ENCODE results near the gene ANGPTL1. TPM values are rescaled to one million over a fixed set of nuclear protein-coding genes. Genes with fewer than 3 reads are reported as not detected.

ANGPTL1 gene
- total and polyA plus RNA-seq, 2 experiments from 2014 or later = 3.5 to 3.6 TPM

- WGBS, 2 experiments (ENCODE audit: low coverage in 1 of 2, low lambda C conversion rate in 2 of 2, missing lambda C conversion rate in 2 of 2) = 94 to 100% methylated on average over 1 of the region's 1 CpG
- no peak overlapping the region for H3K4me2 ChIP-seq (ENCODE audit: unreplicated experiment)
- H4K20me1 ChIP-seq (ENCODE audit: insufficient read depth) = no peaks in the 10 kb centered on the region
- H3F3A ChIP-seq (ENCODE audit: insufficient read depth) = peaks cover 8% of the 10 kb centered on the region; the same call in 1 of the 2 replicates
- no peaks in the 10 kb centered on the region for H3K4me1 ChIP-seq (ENCODE audit: insufficient read depth)
- H3K36me3 ChIP-seq (ENCODE audit: low read depth) = peaks cover 19% of the 10 kb centered on the region
- H3K27ac ChIP-seq = no peak overlapping the region
- no peak overlapping the region for H3K9ac ChIP-seq
- H3K9me2 ChIP-seq (ENCODE audit: insufficient read depth) = no peaks in the 10 kb centered on the region
- no peak for DNase-seq
- no peaks in the 10 kb centered on the region for H3K27me3 ChIP-seq (replicated peaks; ENCODE audit: insufficient read depth)
- TF ChIP-seq EZH2 (IDR thresholded peaks at IDR 0.05; ENCODE audit: insufficient read depth, poor library complexity, severe bottlenecking) = no peak
- TF ChIP-seq EZH2phosphoT487 (IDR thresholded peaks at IDR 0.05; ENCODE audit: insufficient read depth, low read depth) = no peak
- no peak overlapping the region for H2AFZ ChIP-seq
- no peaks in the 10 kb centered on the region for H3K9me3 ChIP-seq (ENCODE audit: low read depth)
- in situ Hi-C loops (cut with MboI) = no loop called here
- H3K79me2 ChIP-seq (ENCODE audit: insufficient read depth) = no peaks in the 10 kb centered on the region
- H3K4me3 ChIP-seq = no peak overlapping the region
Measured at GRCh38 chr1:178901482-178902125, 30.7 kb upstream of the ANGPTL1 start.

GRCh38 chr1:178899402-178899801 lies 28.5 kb upstream of the ANGPTL1 start:
- Histone ChIP-seq H3F3A (ENCODE audit: insufficient read depth) (peaks cover 4% of the 10 kb centered on the region; the same call in 1 of the 2 replicates), H3K9me3 (ENCODE audit: low read depth) (no peaks in the 10 kb centered on the region), H4K20me1 (ENCODE audit: insufficient read depth) (no peaks in the 10 kb centered on the region), H3K36me3 (ENCODE audit: low read depth) (peaks cover 14% of the 10 kb centered on the region), H3K9me2 (ENCODE audit: insufficient read depth) (no peaks in the 10 kb centered on the region), H3K27me3 (replicated peaks; ENCODE audit: insufficient read depth) (no peaks in the 10 kb centered on the region), H3K4me3 (no peak overlapping the region), H3K4me1 (ENCODE audit: insufficient read depth) (no peaks in the 10 kb centered on the region), H2AFZ (no peak overlapping the region), H3K9ac (no peak overlapping the region), H3K27ac (no peak overlapping the region), H3K4me2 (ENCODE audit: unreplicated experiment) (no peak overlapping the region), H3K79me2 (ENCODE audit: insufficient read depth) (no peaks in the 10 kb centered on the region)
- TF ChIP-seq EZH2 (IDR thresholded peaks at IDR 0.05; ENCODE audit: insufficient read depth, poor library complexity, severe bottlenecking) (no peak), EZH2phosphoT487 (IDR thresholded peaks at IDR 0.05; ENCODE audit: insufficient read depth, low read depth) (no peak)
- in situ Hi-C loops (cut with MboI) = no loop called here
- 96 to 98% methylated on average over 2 of the region's 2 CpGs for WGBS, 2 experiments (ENCODE audit: low coverage in 1 of 2, low lambda C conversion rate in 2 of 2, missing lambda C conversion rate in 2 of 2)
- DNase-seq = no peak

GRCh38 chr1:178898401-178898800 lies 27.5 kb upstream of the ANGPTL1 start:
- in situ Hi-C loops (cut with MboI) = no loop called here
- no peak for DNase-seq
- H3F3A ChIP-seq (ENCODE audit: insufficient read depth) = peaks cover 4% of the 10 kb centered on the region; the same call in 1 of the 2 replicates
- TF ChIP-seq EZH2 (IDR thresholded peaks at IDR 0.05; ENCODE audit: insufficient read depth, poor library complexity, severe bottlenecking) (no peak), EZH2phosphoT487 (IDR thresholded peaks at IDR 0.05; ENCODE audit: insufficient read depth, low read depth) (no peak)
- H3K27ac ChIP-seq = no peak overlapping the region
- H3K4me2 ChIP-seq (ENCODE audit: unreplicated experiment) = no peak overlapping the region
- H3K4me3 ChIP-seq = no peak overlapping the region
- no peaks in the 10 kb centered on the region for H3K79me2 ChIP-seq (ENCODE audit: insufficient read depth)
- H3K9me3 ChIP-seq (ENCODE audit: low read depth) = no peaks in the 10 kb centered on the region
- H2AFZ ChIP-seq = no peak overlapping the region
- no peaks in the 10 kb centered on the region for H3K4me1 ChIP-seq (ENCODE audit: insufficient read depth)
- no peaks in the 10 kb centered on the region for H3K27me3 ChIP-seq (replicated peaks; ENCODE audit: insufficient read depth)
- peaks cover 22% of the 10 kb centered on the region for H3K36me3 ChIP-seq (ENCODE audit: low read depth)
- no peak overlapping the region for H3K9ac ChIP-seq
- H3K9me2 ChIP-seq (ENCODE audit: insufficient read depth) = no peaks in the 10 kb centered on the region
- 97 to 100% methylated on average over 1 of the region's 1 CpG for WGBS, 2 experiments (ENCODE audit: low coverage in 1 of 2, low lambda C conversion rate in 2 of 2, missing lambda C conversion rate in 2 of 2)
- no peaks in the 10 kb centered on the region for H4K20me1 ChIP-seq (ENCODE audit: insufficient read depth)

GRCh38 chr1:178895928-178896327 lies 25.1 kb upstream of the ANGPTL1 start:
- no peak overlapping the region for H2AFZ ChIP-seq
- H4K20me1 ChIP-seq (ENCODE audit: insufficient read depth) = no peaks in the 10 kb centered on the region
- peaks cover 31% of the 10 kb centered on the region for H3K36me3 ChIP-seq (ENCODE audit: low read depth)
- no peaks in the 10 kb centered on the region for H3K9me2 ChIP-seq (ENCODE audit: insufficient read depth)
- no peaks in the 10 kb centered on the region for H3K27me3 ChIP-seq (replicated peaks; ENCODE audit: insufficient read depth)
- H3K4me2 ChIP-seq (ENCODE audit: unreplicated experiment) = no peak overlapping the region
- H3K9me3 ChIP-seq (ENCODE audit: low read depth) = no peaks in the 10 kb centered on the region
- no peak for TF ChIP-seq EZH2phosphoT487 (IDR thresholded peaks at IDR 0.05; ENCODE audit: insufficient read depth, low read depth)
- TF ChIP-seq EZH2 (IDR thresholded peaks at IDR 0.05; ENCODE audit: insufficient read depth, poor library complexity, severe bottlenecking) = no peak
- no peaks in the 10 kb centered on the region for H3F3A ChIP-seq (ENCODE audit: insufficient read depth)
- in situ Hi-C loops (cut with MboI) = no loop called here
- no peak overlapping the region for H3K27ac ChIP-seq
- no peaks in the 10 kb centered on the region for H3K4me1 ChIP-seq (ENCODE audit: insufficient read depth)
- H3K9ac ChIP-seq = no peak overlapping the region
- DNase-seq = no peak
- no peaks in the 10 kb centered on the region for H3K79me2 ChIP-seq (ENCODE audit: insufficient read depth)
- no peak overlapping the region for H3K4me3 ChIP-seq
